ENCODE data around the gene CEPT1. TPM values are rescaled to one million over a fixed set of nuclear protein-coding genes. Genes with fewer than 3 reads are reported as not detected.

Gene CEPT1
- polyA plus RNA-seq, 1 of the 3 experiments (the other 2 are of a cell fraction) = 11.6 TPM

DNA sequence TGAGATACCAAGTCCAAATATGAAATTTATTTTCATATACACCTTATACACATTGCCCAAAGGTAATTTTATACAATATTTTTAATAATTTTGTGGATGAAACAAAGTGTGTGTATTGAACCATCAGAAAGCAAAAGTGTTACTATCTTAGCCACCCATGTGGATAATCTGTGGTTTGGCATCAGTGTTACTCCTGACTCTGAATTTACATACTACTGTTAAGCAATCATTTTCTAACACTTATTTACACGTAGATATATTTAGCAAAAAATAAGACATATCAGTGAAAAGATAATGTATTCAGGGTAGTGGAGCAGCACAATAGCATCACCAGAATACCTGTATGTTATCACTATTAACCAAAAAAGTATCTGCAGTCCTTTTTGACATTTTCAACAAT lies 36.7 kb downstream of the CEPT1 start:
- Histone ChIP-seq H3K79me2 (ENCODE audit: insufficient read depth) (no peaks in the 10 kb centered on the region), H3K4me2 (no peak overlapping the region), H3K36me3 (replicated peaks in 1 of 2; ENCODE audit: control insufficient read depth in 1 of 2, insufficient read depth in 2 of 2, low read length in 1 of 2) (peaks cover 58 to 79% of the 10 kb centered on the region in 2 experiments), H3K4me1 (ENCODE audit: control insufficient read depth in 1 of 2, insufficient read depth in 2 of 2, low read depth in 1 of 2, low read length in 1 of 2) (peaks cover 0 to 14% of the 10 kb centered on the region in 2 experiments; a peak in 1 of 4 replicates), H3K27ac (ENCODE audit: low read depth in 2 of 2, low read length in 1 of 2) (no peak overlapping the region), H4K20me1 (ENCODE audit: insufficient read depth) (no peaks in the 10 kb centered on the region), H3K9ac (no peak overlapping the region), H3K9me3 (no peaks in the 10 kb centered on the region), H3K9me2 (no peaks in the 10 kb centered on the region), H3F3A (replicated peaks; ENCODE audit: insufficient read depth) (peaks cover 6% of the 10 kb centered on the region), H3K4me3 (ENCODE audit: low read depth in 2 of 2, low read length in 1 of 2) (no peak overlapping the region), H2AFZ (ENCODE audit: low read depth) (no peak overlapping the region), H3K27me3 (ENCODE audit: insufficient read depth) (no peaks in the 10 kb centered on the region)
- ChIA-PET CTCF (no interaction called here), POLR2A (no interaction called here)
- DNase-seq = no peak
- WGBS (ENCODE audit: low lambda C conversion rate) = 94% methylated on average over 1 of the region's 1 CpG
- TF ChIP-seq EP300 (IDR thresholded peaks at IDR 0.05; ENCODE audit: borderline replicate concordance in 1 of 2, low read depth in 1 of 2, low read length in 1 of 2) (no peak), IRF3 (IDR thresholded peaks at IDR 0.05; ENCODE audit: low read depth, low read length) (no peak), FOXJ3 (CRISPR knock-in tag; IDR thresholded peaks at IDR 0.05) (no peak), ELF1 (IDR thresholded peaks at IDR 0.05) (no peak), TCF12 (IDR thresholded peaks at IDR 0.05) (no peak), RCOR1 (IDR thresholded peaks at IDR 0.05; ENCODE audit: low read length) (no peak), FOXM1 (IDR thresholded peaks at IDR 0.05; ENCODE audit: low read depth) (no peak), POLR2AphosphoS5 (IDR thresholded peaks at IDR 0.05; ENCODE audit: low read depth, low read length) (no peak), FOSL2 (IDR thresholded peaks at IDR 0.05; ENCODE audit: borderline replicate concordance, low read depth) (no peak), RXRA (IDR thresholded peaks at IDR 0.05; ENCODE audit: borderline replicate concordance, low read depth) (no peak)
- TF ChIP-seq, protein P1, sequence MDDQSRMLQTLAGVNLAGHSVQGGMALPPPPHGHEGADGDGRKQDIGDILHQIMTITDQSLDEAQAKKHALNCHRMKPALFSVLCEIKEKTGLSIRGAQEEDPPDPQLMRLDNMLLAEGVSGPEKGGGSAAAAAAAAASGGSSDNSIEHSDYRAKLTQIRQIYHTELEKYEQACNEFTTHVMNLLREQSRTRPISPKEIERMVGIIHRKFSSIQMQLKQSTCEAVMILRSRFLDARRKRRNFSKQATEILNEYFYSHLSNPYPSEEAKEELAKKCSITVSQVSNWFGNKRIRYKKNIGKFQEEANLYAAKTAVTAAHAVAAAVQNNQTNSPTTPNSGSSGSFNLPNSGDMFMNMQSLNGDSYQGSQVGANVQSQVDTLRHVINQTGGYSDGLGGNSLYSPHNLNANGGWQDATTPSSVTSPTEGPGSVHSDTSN (IDR thresholded peaks at IDR 0.05) = no peak
- TF ChIP-seq, protein P2, sequence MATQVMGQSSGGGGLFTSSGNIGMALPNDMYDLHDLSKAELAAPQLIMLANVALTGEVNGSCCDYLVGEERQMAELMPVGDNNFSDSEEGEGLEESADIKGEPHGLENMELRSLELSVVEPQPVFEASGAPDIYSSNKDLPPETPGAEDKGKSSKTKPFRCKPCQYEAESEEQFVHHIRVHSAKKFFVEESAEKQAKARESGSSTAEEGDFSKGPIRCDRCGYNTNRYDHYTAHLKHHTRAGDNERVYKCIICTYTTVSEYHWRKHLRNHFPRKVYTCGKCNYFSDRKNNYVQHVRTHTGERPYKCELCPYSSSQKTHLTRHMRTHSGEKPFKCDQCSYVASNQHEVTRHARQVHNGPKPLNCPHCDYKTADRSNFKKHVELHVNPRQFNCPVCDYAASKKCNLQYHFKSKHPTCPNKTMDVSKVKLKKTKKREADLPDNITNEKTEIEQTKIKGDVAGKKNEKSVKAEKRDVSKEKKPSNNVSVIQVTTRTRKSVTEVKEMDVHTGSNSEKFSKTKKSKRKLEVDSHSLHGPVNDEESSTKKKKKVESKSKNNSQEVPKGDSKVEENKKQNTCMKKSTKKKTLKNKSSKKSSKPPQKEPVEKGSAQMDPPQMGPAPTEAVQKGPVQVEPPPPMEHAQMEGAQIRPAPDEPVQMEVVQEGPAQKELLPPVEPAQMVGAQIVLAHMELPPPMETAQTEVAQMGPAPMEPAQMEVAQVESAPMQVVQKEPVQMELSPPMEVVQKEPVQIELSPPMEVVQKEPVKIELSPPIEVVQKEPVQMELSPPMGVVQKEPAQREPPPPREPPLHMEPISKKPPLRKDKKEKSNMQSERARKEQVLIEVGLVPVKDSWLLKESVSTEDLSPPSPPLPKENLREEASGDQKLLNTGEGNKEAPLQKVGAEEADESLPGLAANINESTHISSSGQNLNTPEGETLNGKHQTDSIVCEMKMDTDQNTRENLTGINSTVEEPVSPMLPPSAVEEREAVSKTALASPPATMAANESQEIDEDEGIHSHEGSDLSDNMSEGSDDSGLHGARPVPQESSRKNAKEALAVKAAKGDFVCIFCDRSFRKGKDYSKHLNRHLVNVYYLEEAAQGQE (IDR thresholded peaks at IDR 0.05; ENCODE audit: low read depth, low read length) = no peak
- TF ChIP-seq, protein P3, sequence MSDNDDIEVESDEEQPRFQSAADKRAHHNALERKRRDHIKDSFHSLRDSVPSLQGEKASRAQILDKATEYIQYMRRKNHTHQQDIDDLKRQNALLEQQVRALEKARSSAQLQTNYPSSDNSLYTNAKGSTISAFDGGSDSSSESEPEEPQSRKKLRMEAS (IDR thresholded peaks at IDR 0.05; ENCODE audit: low read depth) = no peak
